Fibroblast of pulmonary artery (primary cell): ENCODE data around the gene OTOG.

Experiments
- DNase-seq: peaks from one replicate; pipeline ENCODE4 v3.0.0-alpha.2; 2010; ENCODE audit warnings: low read depth
- H3K4me3 ChIP-seq: replicated peaks from 2 replicates; pipeline ENCODE4 v1.5.1; 2011; ENCODE audit warnings: low read depth, mild to moderate bottlenecking, control low read depth, low read length, moderate library complexity
- TF ChIP-seq, protein P1 (sequence below): IDR thresholded peaks from 2 replicates; pipeline ENCODE4 v1.5.1; 2011; ENCODE audit warnings: mild to moderate bottlenecking, control low read depth, low read length, inconsistent platforms; ENCODE audit errors: missing control alignments

OTOG gene

DNA sequence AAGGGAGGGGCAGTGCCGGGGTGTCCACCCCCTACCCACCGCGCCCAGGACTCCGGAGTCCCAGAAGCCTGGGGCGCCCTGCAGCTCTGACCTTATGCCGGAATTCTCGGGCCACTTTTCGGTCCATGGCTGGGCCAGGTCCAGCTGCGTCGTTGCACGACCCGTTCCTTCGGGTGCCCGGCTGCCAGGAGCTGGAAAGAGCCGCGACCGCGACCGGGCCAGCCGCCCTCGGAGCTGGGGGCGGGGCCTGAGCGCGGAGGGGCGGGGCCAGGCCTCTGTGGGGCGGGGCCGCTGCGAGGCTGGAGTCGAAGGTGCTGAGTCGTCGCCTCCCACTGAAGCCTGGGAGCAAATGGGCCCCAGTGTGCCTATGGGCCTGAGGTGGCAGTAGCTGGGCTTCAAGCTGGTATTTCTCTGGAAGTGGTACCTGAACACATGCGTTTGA, 2.9 kb upstream of the OTOG start, which contains the start of gene USH1C:
Gene USH1C, minus strand, starts transcription at position 236 of the 442 bp plus-strand sequence. Its CDS starts 109 bp downstream, at position 127.
- no peak within 1 kb of the TSS for H3K4me3 ChIP-seq
- no peak for DNase-seq
- TF ChIP-seq, protein P1, sequence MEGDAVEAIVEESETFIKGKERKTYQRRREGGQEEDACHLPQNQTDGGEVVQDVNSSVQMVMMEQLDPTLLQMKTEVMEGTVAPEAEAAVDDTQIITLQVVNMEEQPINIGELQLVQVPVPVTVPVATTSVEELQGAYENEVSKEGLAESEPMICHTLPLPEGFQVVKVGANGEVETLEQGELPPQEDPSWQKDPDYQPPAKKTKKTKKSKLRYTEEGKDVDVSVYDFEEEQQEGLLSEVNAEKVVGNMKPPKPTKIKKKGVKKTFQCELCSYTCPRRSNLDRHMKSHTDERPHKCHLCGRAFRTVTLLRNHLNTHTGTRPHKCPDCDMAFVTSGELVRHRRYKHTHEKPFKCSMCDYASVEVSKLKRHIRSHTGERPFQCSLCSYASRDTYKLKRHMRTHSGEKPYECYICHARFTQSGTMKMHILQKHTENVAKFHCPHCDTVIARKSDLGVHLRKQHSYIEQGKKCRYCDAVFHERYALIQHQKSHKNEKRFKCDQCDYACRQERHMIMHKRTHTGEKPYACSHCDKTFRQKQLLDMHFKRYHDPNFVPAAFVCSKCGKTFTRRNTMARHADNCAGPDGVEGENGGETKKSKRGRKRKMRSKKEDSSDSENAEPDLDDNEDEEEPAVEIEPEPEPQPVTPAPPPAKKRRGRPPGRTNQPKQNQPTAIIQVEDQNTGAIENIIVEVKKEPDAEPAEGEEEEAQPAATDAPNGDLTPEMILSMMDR = no peak

DNA sequence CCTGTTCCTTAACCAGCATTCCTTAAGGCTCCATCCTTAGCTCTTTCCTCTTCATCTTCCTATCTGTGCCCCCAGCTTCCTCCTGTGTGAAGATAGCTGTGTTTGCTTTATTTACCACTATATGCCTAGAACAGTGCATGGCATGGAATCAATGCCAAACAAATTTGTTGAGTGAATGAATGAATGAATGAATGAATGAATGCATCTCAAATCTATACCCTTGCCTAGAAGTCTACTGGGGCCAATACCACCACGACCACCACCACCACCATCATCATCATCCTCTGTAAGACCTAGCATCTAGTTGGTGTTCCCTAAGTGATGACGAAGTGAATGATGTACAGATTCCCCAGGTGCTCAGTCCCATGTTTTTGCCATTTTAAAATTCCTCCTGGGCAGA, 819 bp upstream of the OTOG start:
- TF ChIP-seq, protein P1 = no peak
- H3K4me3 ChIP-seq = no peak overlapping the region
- no peak for DNase-seq

DNA sequence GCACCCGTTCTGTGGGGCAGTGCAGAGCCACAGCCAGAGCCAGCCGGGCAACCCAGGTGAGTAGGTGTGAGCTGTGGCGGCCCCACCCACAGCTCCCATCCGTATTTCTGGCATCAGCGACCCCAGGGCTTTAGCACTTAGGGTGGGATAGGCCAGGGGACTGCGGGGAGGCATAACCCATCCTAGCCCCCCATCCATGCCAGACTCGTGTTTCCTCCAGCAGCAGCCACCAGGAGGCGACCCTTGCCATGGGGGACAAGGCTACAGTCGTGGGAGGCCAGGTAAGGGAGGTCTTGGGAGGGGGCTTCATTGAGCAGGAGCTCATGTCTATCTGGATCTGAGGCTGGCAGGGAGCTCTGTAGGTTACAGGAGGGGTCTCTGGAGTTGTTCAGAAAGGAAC, 873 bp downstream of the OTOG start:
- no peak overlapping the region for H3K4me3 ChIP-seq
- no peak for DNase-seq
- TF ChIP-seq, protein P1 = no peak

DNA sequence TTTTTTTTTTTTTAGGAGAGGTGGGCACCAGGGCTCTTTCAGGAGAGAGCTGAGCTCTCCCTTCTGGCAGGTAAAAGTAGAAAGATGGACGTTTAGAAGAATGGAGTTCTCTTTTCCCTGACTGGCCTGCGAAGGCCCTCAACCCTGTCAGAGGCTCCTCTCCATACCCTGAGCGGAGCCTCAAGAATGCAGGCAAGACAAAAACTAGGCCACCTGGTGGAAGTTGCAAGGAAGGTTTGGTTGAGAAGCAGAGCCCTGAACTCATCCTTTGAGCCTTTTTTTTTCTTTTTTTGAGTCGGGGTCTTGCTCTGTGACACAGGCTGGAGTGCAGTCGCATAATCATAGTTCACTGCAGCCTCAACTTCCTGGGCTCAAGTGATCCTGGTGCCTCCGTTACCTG, 1.4 kb downstream of the OTOG start:
- no peak overlapping the region for H3K4me3 ChIP-seq
- no peak for DNase-seq
- TF ChIP-seq, protein P1 = no peak

DNA sequence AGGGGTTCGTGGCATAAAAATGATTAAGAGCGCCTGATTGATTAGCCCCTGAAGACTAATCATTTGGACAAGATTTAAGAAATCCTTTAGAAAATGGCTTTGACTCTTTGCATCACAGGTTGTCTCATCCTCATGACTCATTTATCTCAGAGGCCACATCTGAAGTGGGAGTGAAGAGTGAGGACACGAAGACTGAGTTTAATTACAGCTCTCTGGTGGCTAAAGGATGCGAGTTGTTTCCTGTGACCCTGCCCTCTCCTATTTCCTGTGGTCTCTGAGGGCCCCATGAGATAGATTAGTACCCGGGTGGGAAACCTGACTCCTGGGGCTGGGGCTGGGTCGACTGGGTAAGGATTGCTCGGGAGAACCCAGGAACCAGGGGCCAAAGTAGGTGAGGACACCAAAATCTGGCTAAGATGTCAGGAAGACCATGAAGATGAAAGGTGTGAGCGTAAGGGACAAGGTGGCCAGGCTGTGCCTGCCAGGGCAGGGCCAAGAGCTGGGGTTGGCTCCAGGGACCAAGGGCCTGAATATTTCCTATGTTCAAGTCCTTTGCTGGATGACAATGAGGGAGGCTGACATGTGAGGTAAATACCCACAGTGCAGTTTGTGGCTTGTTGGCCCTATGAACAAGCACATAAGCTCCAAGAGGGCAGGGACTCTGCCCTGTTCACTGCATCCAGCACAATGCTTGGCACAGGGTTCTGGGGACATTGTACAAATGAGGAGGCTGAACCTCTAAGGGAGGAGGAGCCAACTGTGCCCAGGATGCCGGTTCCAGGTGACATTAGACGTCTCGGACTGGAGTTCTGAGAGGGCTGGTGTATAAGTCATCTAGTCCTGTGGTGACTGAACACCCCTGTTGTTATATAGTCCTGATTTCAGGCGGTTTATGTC, 3.6 kb downstream of the OTOG start:
- TF ChIP-seq, protein P1 = no peak
- no peak overlapping the region for H3K4me3 ChIP-seq
- DNase-seq = no peak

DNA sequence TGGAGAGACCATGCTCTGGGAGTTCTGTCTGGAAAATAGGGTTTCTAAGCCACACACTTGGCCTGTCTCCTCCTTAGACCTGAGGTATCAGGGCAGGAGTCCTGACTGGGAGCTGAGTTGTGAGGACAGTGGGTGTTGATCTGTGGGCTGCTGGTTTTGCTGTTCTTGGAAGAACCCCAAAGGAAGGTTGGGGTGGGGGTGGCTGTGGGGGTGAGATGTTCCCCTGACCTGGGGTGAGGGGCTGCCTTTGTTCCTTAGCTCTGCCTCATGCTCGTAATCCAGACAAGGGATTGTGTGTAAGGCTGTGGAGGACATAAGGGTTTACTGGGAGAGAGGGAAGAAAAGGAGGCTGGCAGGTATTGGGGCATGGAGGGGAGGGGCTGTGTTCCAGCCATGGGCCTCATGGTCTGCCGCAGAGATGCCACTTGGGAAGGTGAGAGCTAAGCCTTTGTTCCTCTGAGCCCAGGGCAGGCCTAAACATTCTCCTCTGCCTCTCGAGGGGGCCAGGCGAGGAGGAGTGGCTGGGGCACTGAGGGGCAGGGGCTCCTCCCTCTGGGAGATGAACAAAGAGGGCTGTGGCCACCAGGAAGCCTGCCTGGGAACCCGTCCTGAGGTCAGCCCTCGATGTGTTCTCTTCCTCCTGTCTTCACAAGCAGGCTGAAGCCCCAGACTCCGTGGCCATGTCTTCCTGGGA, 4.4 kb downstream of the OTOG start:
- H3K4me3 ChIP-seq = no peak overlapping the region
- TF ChIP-seq, protein P1 = no peak
- DNase-seq = no peak
